WTC11 (cell line): ENCODE measurements around the gene CNGA1. TPM values are rescaled to one million over a fixed set of nuclear protein-coding genes. Genes with fewer than 3 reads are reported as not detected.
A peak's percentile ranks its signal among the peaks of the same experiment; 100 is the strongest.
"Not testable (repeated sequence)": the region's sequence is repeated elsewhere in the genome, so short reads cannot be mapped to it uniquely, and the experiment has no call there.

Experiments used
- ATAC-seq: fragments of 200-7000 bp; cut with Tn5 transposase; 2 replicates; pipeline ENCODE4 v1.10.0; 2021; ENCODE audit warnings: mild to moderate bottlenecking, moderate library complexity
- CTCF ChIA-PET: fragments of 300-600 bp; sonication (Branson Sonifier 250); formaldehyde crosslinking; loops from one replicate; lab custom pipeline; 2021; ENCODE audit warnings: antibody characterized with exemption; lab: Charles Lee
- POLR2A ChIA-PET: fragments of 350-600 bp; sonication (Branson Sonifier 250); formaldehyde crosslinking; loops from one replicate; lab custom pipeline; 2021; ENCODE audit warnings: antibody characterized with exemption; lab: Charles Lee
- DNase-seq: peaks from one replicate; pipeline ENCODE4 v3.0.0; 2021; ENCODE audit warnings: low spot score
- H3K27ac Mint-ChIP-seq: 2 replicates; pipeline ENCODE4 v1.8.0; 2021; ENCODE audit warnings: mixed read lengths
- H3K27me3 Mint-ChIP-seq: 2 replicates; pipeline ENCODE4 v1.8.0; 2021; ENCODE audit warnings: low read depth, mild to moderate bottlenecking, moderate library complexity, mixed read lengths
- H3K36me3 Mint-ChIP-seq: 2 replicates; pipeline ENCODE4 v1.8.0; 2021; ENCODE audit warnings: mixed read lengths
- H3K4me1 Mint-ChIP-seq: 2 replicates; pipeline ENCODE4 v1.8.0; 2022; ENCODE audit warnings: mixed read lengths
- H3K4me3 Mint-ChIP-seq: 2 replicates; pipeline ENCODE4 v1.8.0; 2021; ENCODE audit warnings: mild to moderate bottlenecking, moderate library complexity, mixed read lengths
- H3K9me3 Mint-ChIP-seq: 2 replicates; pipeline ENCODE4 v1.8.0; 2021; ENCODE audit warnings: mixed read lengths
- E2F4 ChIP-seq: sonication (generic); formaldehyde crosslinking; IDR thresholded peaks from 2 replicates; pipeline ENCODE4 v1.8.1; 2022; ENCODE audit warnings: low read depth, mild to moderate bottlenecking, moderate library complexity, missing genetic modification reagents, borderline replicate concordance
- FOXK1 ChIP-seq: sonication (generic); formaldehyde crosslinking; IDR thresholded peaks from 2 replicates; pipeline ENCODE4 v1.8.0; 2022; ENCODE audit warnings: mild to moderate bottlenecking, moderate library complexity, missing genetic modification reagents
- GABPB1 ChIP-seq: sonication (generic); formaldehyde crosslinking; IDR thresholded peaks from 2 replicates; pipeline ENCODE4 v1.8.1; 2023; ENCODE audit warnings: mild to moderate bottlenecking, missing genetic modification reagents
- HMGA2 ChIP-seq: fragments of 250-450 bp; sonication (Bioruptor Pico); IDR thresholded peaks from 2 replicates; pipeline ENCODE4 v1.4.0; 2021; ENCODE audit warnings: mild to moderate bottlenecking, moderate library complexity
- MXD4 ChIP-seq: fragments of 250-450 bp; sonication (Bioruptor Pico); IDR thresholded peaks from 2 replicates; pipeline ENCODE4 v1.8.0; 2021; ENCODE audit warnings: mild to moderate bottlenecking, moderate library complexity, borderline replicate concordance
- NFYB ChIP-seq: sonication (generic); formaldehyde crosslinking; conservative IDR thresholded peaks from 2 replicates; pipeline ENCODE4 v1.8.0; 2022; ENCODE audit warnings: low read depth, missing genetic modification reagents
- RORB ChIP-seq: fragments of 250-450 bp; sonication (Bioruptor Pico); IDR thresholded peaks from 2 replicates; pipeline ENCODE4 v1.9.0; 2021; ENCODE audit warnings: mild to moderate bottlenecking
- SMAD3 ChIP-seq: sonication (generic); formaldehyde crosslinking; IDR thresholded peaks from 2 replicates; pipeline ENCODE4 v1.8.0; 2022; ENCODE audit warnings: missing genetic modification reagents, mild to moderate bottlenecking, borderline replicate concordance
- SMAD4 ChIP-seq: sonication (generic); formaldehyde crosslinking; IDR thresholded peaks from 2 replicates; pipeline ENCODE4 v1.8.0; 2022; ENCODE audit warnings: mild to moderate bottlenecking, missing genetic modification reagents
- SP1 ChIP-seq: sonication (generic); formaldehyde crosslinking; conservative IDR thresholded peaks from 2 replicates; pipeline ENCODE4 v1.8.1; 2022; ENCODE audit warnings: missing genetic modification reagents
- TEAD1 ChIP-seq: sonication (generic); formaldehyde crosslinking; IDR thresholded peaks from 2 replicates; pipeline ENCODE4 v1.8.0; 2022; ENCODE audit warnings: mild to moderate bottlenecking, missing genetic modification reagents
- ZNF138 ChIP-seq: sonication (generic); formaldehyde crosslinking; conservative IDR thresholded peaks from 2 replicates; pipeline ENCODE4 v1.8.1; 2022; ENCODE audit warnings: mild to moderate bottlenecking, moderate library complexity, missing genetic modification reagents
- ZNF317 ChIP-seq: sonication (generic); formaldehyde crosslinking; IDR thresholded peaks from 2 replicates; pipeline ENCODE4 v1.8.1; 2023; ENCODE audit warnings: low read depth, mild to moderate bottlenecking, moderate library complexity, missing genetic modification reagents, borderline replicate concordance
- total RNA-seq: library from RNA; stranded (reverse); gene quantifications from 3 replicates; pipeline ENCODE4 v1.2.3, GENCODE V29; 2021
- TF ChIP-seq, protein P1 (sequence below): sonication (generic); formaldehyde crosslinking; conservative IDR thresholded peaks from 2 replicates; pipeline ENCODE4 v1.8.1; 2022; ENCODE audit warnings: mild to moderate bottlenecking, missing genetic modification reagents
- TF ChIP-seq, protein P2 (sequence below): sonication (generic); formaldehyde crosslinking; conservative IDR thresholded peaks from 2 replicates; pipeline ENCODE4 v1.8.1; 2023; ENCODE audit warnings: mild to moderate bottlenecking, low read depth, missing genetic modification reagents, moderate library complexity
- TF ChIP-seq, protein P3 (sequence below): fragments of 200-600 bp; IDR thresholded peaks from 2 replicates; pipeline ENCODE4 v1.8.0; 2022; ENCODE audit warnings: antibody characterized with exemption
- TF ChIP-seq, protein P4 (sequence below): sonication (generic); formaldehyde crosslinking; IDR thresholded peaks from 2 replicates; pipeline ENCODE4 v1.8.0; 2023; ENCODE audit warnings: missing genetic modification reagents, mild to moderate bottlenecking, borderline replicate concordance

The CNGA1 gene
- total RNA-seq, 1 experiment from 2014 or later, result 1.1 TPM

DNA sequence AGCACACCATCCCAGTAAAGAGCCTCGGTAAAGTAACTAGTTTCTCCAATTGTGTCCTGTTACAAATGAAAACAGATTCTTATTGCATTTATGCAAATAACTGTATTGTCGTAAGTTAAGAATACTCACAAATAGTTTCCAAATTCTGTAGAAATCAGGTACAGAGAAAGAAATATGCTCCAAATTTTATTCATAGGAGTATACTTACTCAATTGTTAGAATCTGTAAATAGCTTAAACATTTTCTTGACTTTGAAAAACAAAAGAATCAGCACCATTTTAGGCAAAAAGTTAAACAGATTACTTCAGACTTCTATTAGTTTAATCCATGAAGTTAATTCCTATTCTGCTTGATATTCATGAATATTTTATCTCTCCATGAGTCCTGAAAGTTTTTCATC lies 10.7 kb downstream of the CNGA1 start:
- POLR2A ChIA-PET, result no interaction called here
- H3K36me3 Mint-ChIP-seq, result peaks cover 63% of the 10 kb centered on the region
- H3K4me1 Mint-ChIP-seq, result peaks cover under 1% of the 10 kb centered on the region; the same call in 1 of the 2 replicates
- TF ChIP-seq, protein P1, sequence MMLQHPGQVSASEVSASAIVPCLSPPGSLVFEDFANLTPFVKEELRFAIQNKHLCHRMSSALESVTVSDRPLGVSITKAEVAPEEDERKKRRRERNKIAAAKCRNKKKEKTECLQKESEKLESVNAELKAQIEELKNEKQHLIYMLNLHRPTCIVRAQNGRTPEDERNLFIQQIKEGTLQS (CRISPR knock-in tag), result no peak
- TF ChIP-seq FOXK1 (no peak), ZNF317 (CRISPR knock-in tag) (no peak), HMGA2 (CRISPR knock-in tag) (no peak), SMAD3 (CRISPR knock-in tag) (no peak), SMAD4 (CRISPR knock-in tag) (no peak)
- TF ChIP-seq, protein P2, sequence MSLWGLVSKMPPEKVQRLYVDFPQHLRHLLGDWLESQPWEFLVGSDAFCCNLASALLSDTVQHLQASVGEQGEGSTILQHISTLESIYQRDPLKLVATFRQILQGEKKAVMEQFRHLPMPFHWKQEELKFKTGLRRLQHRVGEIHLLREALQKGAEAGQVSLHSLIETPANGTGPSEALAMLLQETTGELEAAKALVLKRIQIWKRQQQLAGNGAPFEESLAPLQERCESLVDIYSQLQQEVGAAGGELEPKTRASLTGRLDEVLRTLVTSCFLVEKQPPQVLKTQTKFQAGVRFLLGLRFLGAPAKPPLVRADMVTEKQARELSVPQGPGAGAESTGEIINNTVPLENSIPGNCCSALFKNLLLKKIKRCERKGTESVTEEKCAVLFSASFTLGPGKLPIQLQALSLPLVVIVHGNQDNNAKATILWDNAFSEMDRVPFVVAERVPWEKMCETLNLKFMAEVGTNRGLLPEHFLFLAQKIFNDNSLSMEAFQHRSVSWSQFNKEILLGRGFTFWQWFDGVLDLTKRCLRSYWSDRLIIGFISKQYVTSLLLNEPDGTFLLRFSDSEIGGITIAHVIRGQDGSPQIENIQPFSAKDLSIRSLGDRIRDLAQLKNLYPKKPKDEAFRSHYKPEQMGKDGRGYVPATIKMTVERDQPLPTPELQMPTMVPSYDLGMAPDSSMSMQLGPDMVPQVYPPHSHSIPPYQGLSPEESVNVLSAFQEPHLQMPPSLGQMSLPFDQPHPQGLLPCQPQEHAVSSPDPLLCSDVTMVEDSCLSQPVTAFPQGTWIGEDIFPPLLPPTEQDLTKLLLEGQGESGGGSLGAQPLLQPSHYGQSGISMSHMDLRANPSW, result no peak
- ATAC-seq, result no peak
- DNase-seq, result no peak
- peaks cover 57% of the 10 kb centered on the region for H3K9me3 Mint-ChIP-seq
- CTCF ChIA-PET, result no interaction called here
- H3K4me3 Mint-ChIP-seq, result no peak overlapping the region
- H3K27me3 Mint-ChIP-seq, result no peaks in the 10 kb centered on the region
- H3K27ac Mint-ChIP-seq, result no peak overlapping the region

DNA sequence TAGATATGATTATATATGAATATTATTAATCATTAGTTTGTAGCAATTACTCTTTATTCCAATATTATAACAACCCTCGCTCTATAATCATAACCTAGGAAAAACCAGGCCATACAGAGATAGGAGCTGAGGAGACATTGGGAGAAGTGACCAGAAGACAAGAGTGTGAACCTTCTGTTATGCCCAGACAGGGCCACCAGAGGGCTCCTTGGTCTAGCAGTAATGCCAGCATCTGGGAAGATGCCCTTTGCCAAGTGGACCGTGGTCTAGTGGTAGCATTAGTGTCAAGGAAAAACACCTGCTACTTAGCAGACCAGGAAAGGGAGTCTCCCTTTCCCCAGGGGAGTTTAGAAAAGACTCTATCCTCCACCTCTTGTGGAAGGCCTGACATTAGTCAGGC lies 12.9 kb downstream of the CNGA1 start:
- H3K27me3 Mint-ChIP-seq, H3K27ac Mint-ChIP-seq, H3K4me3 Mint-ChIP-seq, H3K4me1 Mint-ChIP-seq, POLR2A ChIA-PET, ATAC-seq: not testable (repeated sequence)
- Mint-ChIP-seq H3K9me3 (peaks cover 53% of the 10 kb centered on the region), H3K36me3 (peaks cover 53% of the 10 kb centered on the region)
- TF ChIP-seq, protein P3, sequence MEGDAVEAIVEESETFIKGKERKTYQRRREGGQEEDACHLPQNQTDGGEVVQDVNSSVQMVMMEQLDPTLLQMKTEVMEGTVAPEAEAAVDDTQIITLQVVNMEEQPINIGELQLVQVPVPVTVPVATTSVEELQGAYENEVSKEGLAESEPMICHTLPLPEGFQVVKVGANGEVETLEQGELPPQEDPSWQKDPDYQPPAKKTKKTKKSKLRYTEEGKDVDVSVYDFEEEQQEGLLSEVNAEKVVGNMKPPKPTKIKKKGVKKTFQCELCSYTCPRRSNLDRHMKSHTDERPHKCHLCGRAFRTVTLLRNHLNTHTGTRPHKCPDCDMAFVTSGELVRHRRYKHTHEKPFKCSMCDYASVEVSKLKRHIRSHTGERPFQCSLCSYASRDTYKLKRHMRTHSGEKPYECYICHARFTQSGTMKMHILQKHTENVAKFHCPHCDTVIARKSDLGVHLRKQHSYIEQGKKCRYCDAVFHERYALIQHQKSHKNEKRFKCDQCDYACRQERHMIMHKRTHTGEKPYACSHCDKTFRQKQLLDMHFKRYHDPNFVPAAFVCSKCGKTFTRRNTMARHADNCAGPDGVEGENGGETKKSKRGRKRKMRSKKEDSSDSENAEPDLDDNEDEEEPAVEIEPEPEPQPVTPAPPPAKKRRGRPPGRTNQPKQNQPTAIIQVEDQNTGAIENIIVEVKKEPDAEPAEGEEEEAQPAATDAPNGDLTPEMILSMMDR, result peak; percentile 56
- CTCF ChIA-PET, result interaction anchor here (0.7 to 1.5 kb wide), 4 partner anchors 26 to 230 kb away, joined by 3 to 10 read pairs (median 3); no protein-coding TSS in a partner anchor
- DNase-seq, result peak; percentile 60

DNA sequence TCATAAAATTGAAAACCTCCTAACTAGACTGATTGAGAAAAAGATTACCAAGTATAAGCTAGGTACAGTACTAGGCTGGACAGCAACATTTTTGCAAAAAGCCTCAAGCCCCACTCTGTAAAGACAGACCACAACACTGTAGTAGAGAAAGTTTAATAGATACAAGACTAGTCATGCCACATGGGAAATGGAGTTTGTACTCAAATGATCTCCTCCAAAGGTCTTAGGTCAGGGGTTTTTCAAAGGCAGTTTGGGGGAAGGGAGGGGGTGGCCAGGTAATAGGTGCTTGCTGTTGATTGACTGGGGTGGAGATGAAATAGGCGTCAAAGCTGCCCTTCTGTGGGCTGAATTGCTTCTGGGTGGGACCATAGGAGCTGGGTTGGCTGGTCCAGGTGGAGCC lies 14.2 kb downstream of the CNGA1 start:
- ATAC-seq (no peak), DNase-seq (no peak)
- ChIA-PET POLR2A (no interaction called here), CTCF (no interaction called here)
- Mint-ChIP-seq H3K9me3 (peaks cover 57% of the 10 kb centered on the region), H3K27ac (no peak overlapping the region), H3K4me1 (no peaks in the 10 kb centered on the region), H3K27me3 (no peaks in the 10 kb centered on the region), H3K36me3 (peaks cover 50% of the 10 kb centered on the region), H3K4me3 (no peak overlapping the region)
- no peak for TF ChIP-seq NFYB (CRISPR knock-in tag)
- no peak for TF ChIP-seq RORB (CRISPR knock-in tag)
- no peak for TF ChIP-seq ZNF138
- no peak for TF ChIP-seq E2F4 (CRISPR knock-in tag)

DNA sequence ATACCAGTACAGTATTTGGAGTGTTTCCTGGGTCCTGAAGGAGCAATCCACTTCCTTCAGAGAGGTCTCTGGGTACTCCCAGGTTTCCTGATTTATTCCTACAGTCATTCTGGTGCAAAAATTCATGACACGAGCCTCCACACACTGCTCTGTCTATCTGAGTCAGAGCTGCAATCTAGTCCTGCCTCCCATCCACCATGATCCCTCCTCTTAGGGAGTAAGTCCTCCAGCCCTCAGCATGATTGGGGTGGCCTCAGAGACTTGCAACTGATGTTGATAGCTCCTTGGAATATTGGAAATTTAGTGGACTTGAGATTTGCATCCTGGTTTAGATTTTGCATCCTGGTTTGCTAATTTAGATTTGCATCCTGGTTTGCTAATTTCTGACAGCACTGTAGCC lies 20.5 kb downstream of the CNGA1 start:
- H3K27ac Mint-ChIP-seq, result no peak overlapping the region
- H3K27me3 Mint-ChIP-seq, result peaks cover 5% of the 10 kb centered on the region; the same call in 1 of the 2 replicates
- H3K36me3 Mint-ChIP-seq, result peaks cover 60% of the 10 kb centered on the region
- no peak for ATAC-seq
- ChIA-PET CTCF (no interaction called here), POLR2A (no interaction called here)
- H3K9me3 Mint-ChIP-seq, result peaks cover 75% of the 10 kb centered on the region
- H3K4me1 Mint-ChIP-seq, result no peaks in the 10 kb centered on the region
- DNase-seq, result no peak
- H3K4me3 Mint-ChIP-seq, result no peak overlapping the region
- TF ChIP-seq SP1 (no peak), GABPB1 (CRISPR knock-in tag) (no peak), MXD4 (CRISPR knock-in tag) (no peak), TEAD1 (CRISPR knock-in tag) (no peak)
- TF ChIP-seq, protein P4, sequence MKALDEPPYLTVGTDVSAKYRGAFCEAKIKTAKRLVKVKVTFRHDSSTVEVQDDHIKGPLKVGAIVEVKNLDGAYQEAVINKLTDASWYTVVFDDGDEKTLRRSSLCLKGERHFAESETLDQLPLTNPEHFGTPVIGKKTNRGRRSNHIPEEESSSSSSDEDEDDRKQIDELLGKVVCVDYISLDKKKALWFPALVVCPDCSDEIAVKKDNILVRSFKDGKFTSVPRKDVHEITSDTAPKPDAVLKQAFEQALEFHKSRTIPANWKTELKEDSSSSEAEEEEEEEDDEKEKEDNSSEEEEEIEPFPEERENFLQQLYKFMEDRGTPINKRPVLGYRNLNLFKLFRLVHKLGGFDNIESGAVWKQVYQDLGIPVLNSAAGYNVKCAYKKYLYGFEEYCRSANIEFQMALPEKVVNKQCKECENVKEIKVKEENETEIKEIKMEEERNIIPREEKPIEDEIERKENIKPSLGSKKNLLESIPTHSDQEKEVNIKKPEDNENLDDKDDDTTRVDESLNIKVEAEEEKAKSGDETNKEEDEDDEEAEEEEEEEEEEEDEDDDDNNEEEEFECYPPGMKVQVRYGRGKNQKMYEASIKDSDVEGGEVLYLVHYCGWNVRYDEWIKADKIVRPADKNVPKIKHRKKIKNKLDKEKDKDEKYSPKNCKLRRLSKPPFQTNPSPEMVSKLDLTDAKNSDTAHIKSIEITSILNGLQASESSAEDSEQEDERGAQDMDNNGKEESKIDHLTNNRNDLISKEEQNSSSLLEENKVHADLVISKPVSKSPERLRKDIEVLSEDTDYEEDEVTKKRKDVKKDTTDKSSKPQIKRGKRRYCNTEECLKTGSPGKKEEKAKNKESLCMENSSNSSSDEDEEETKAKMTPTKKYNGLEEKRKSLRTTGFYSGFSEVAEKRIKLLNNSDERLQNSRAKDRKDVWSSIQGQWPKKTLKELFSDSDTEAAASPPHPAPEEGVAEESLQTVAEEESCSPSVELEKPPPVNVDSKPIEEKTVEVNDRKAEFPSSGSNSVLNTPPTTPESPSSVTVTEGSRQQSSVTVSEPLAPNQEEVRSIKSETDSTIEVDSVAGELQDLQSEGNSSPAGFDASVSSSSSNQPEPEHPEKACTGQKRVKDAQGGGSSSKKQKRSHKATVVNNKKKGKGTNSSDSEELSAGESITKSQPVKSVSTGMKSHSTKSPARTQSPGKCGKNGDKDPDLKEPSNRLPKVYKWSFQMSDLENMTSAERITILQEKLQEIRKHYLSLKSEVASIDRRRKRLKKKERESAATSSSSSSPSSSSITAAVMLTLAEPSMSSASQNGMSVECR, result no peak
